Measurements from ENCODE around the gene FAM114A1.

Gene FAM114A1

GRCh38 chr4:38925492-38926413, 58.1 kb downstream of the FAM114A1 start:
- no peak overlapping the region for H3K4me3 ChIP-seq (ENCODE audit: insufficient read length, low read depth)
- no peak for DNase-seq (ENCODE audit: low read depth, low spot score)
- H3K27me3 ChIP-seq (ENCODE audit: insufficient read depth, insufficient read length), result no peaks in the 10 kb centered on the region
- H3K9me3 ChIP-seq (ENCODE audit: insufficient read depth, low read length), result no peaks in the 10 kb centered on the region
- no peak overlapping the region for H3K9ac ChIP-seq (ENCODE audit: insufficient read length, low read depth)
- peaks cover 42% of the 10 kb centered on the region for H3K36me3 ChIP-seq (ENCODE audit: insufficient read depth, insufficient read length, low read length)
- peaks cover 2% of the 10 kb centered on the region for H3K4me1 ChIP-seq (ENCODE audit: insufficient read depth, insufficient read length)
- TF ChIP-seq ZNF274 (IDR thresholded peaks at IDR 0.05; ENCODE audit: low read depth, low read length), result no peak
- no peak for TF ChIP-seq SUZ12 (IDR thresholded peaks at IDR 0.05; ENCODE audit: extremely low read depth, insufficient read depth, insufficient read length)
- TF ChIP-seq YY1 (IDR thresholded peaks at IDR 0.05; ENCODE audit: insufficient read depth, insufficient read length), result no peak

GRCh38 chr4:38926896-38927295, 59.3 kb downstream of the FAM114A1 start:
- Histone ChIP-seq H3K4me1 (ENCODE audit: insufficient read depth, insufficient read length) (peaks cover 2% of the 10 kb centered on the region), H3K9me3 (ENCODE audit: insufficient read depth, low read length) (no peaks in the 10 kb centered on the region), H3K9ac (ENCODE audit: insufficient read length, low read depth) (no peak overlapping the region), H3K27me3 (ENCODE audit: insufficient read depth, insufficient read length) (no peaks in the 10 kb centered on the region), H3K4me3 (ENCODE audit: insufficient read length, low read depth) (no peak overlapping the region), H3K36me3 (ENCODE audit: insufficient read depth, insufficient read length, low read length) (peaks cover 45% of the 10 kb centered on the region)
- TF ChIP-seq YY1 (IDR thresholded peaks at IDR 0.05; ENCODE audit: insufficient read depth, insufficient read length) (no peak), SUZ12 (IDR thresholded peaks at IDR 0.05; ENCODE audit: extremely low read depth, insufficient read depth, insufficient read length) (no peak), ZNF274 (IDR thresholded peaks at IDR 0.05; ENCODE audit: low read depth, low read length) (no peak)
- DNase-seq (ENCODE audit: low read depth, low spot score), result no peak

- Histone ChIP-seq H3K27me3 (ENCODE audit: insufficient read depth, insufficient read length) (no peaks in the 10 kb centered on the region), H3K9me3 (ENCODE audit: insufficient read depth, low read length) (no peaks in the 10 kb centered on the region), H3K9ac (ENCODE audit: insufficient read length, low read depth) (no peak overlapping the region), H3K36me3 (ENCODE audit: insufficient read depth, insufficient read length, low read length) (peaks cover 52% of the 10 kb centered on the region), H3K4me3 (ENCODE audit: insufficient read length, low read depth) (no peak overlapping the region), H3K4me1 (ENCODE audit: insufficient read depth, insufficient read length) (peaks cover 2% of the 10 kb centered on the region)
- TF ChIP-seq YY1 (IDR thresholded peaks at IDR 0.05; ENCODE audit: insufficient read depth, insufficient read length) (no peak), SUZ12 (IDR thresholded peaks at IDR 0.05; ENCODE audit: extremely low read depth, insufficient read depth, insufficient read length) (no peak), ZNF274 (IDR thresholded peaks at IDR 0.05; ENCODE audit: low read depth, low read length) (no peak)
- DNase-seq (ENCODE audit: low read depth, low spot score), result no peak
Measured at GRCh38 chr4:38928568-38928967, 61.0 kb downstream of the FAM114A1 start.

GRCh38 chr4:38928974-38929373, 61.4 kb downstream of the FAM114A1 start:
- TF ChIP-seq YY1 (IDR thresholded peaks at IDR 0.05; ENCODE audit: insufficient read depth, insufficient read length) (no peak), ZNF274 (IDR thresholded peaks at IDR 0.05; ENCODE audit: low read depth, low read length) (no peak), SUZ12 (IDR thresholded peaks at IDR 0.05; ENCODE audit: extremely low read depth, insufficient read depth, insufficient read length) (no peak)
- no peaks in the 10 kb centered on the region for H3K9me3 ChIP-seq (ENCODE audit: insufficient read depth, low read length)
- H3K9ac ChIP-seq (ENCODE audit: insufficient read length, low read depth), result no peak overlapping the region
- no peak for DNase-seq (ENCODE audit: low read depth, low spot score)
- peaks cover 55% of the 10 kb centered on the region for H3K36me3 ChIP-seq (ENCODE audit: insufficient read depth, insufficient read length, low read length)
- no peaks in the 10 kb centered on the region for H3K27me3 ChIP-seq (ENCODE audit: insufficient read depth, insufficient read length)
- H3K4me3 ChIP-seq (ENCODE audit: insufficient read length, low read depth), result no peak overlapping the region
- peaks cover 2% of the 10 kb centered on the region for H3K4me1 ChIP-seq (ENCODE audit: insufficient read depth, insufficient read length)

GRCh38 chr4:38930204-38930603, 62.6 kb downstream of the FAM114A1 start:
- H3K36me3 ChIP-seq (ENCODE audit: insufficient read depth, insufficient read length, low read length), result peaks cover 48% of the 10 kb centered on the region
- no peak overlapping the region for H3K9ac ChIP-seq (ENCODE audit: insufficient read length, low read depth)
- no peak for DNase-seq (ENCODE audit: low read depth, low spot score)
- TF ChIP-seq SUZ12 (IDR thresholded peaks at IDR 0.05; ENCODE audit: extremely low read depth, insufficient read depth, insufficient read length) (no peak), YY1 (IDR thresholded peaks at IDR 0.05; ENCODE audit: insufficient read depth, insufficient read length) (no peak)
- no peaks in the 10 kb centered on the region for H3K27me3 ChIP-seq (ENCODE audit: insufficient read depth, insufficient read length)
- peaks cover 2% of the 10 kb centered on the region for H3K4me1 ChIP-seq (ENCODE audit: insufficient read depth, insufficient read length)
- H3K4me3 ChIP-seq (ENCODE audit: insufficient read length, low read depth), result no peak overlapping the region
- H3K9me3 ChIP-seq (ENCODE audit: insufficient read depth, low read length), result no peaks in the 10 kb centered on the region

- Histone ChIP-seq H3K4me1 (ENCODE audit: insufficient read depth, insufficient read length) (peaks cover 2% of the 10 kb centered on the region), H3K4me3 (ENCODE audit: insufficient read length, low read depth) (no peak overlapping the region), H3K9me3 (ENCODE audit: insufficient read depth, low read length) (no peaks in the 10 kb centered on the region), H3K27me3 (ENCODE audit: insufficient read depth, insufficient read length) (no peaks in the 10 kb centered on the region), H3K9ac (ENCODE audit: insufficient read length, low read depth) (no peak overlapping the region), H3K36me3 (ENCODE audit: insufficient read depth, insufficient read length, low read length) (peaks cover 49% of the 10 kb centered on the region)
- DNase-seq (ENCODE audit: low read depth, low spot score), result no peak
- no peak for TF ChIP-seq SUZ12 (IDR thresholded peaks at IDR 0.05; ENCODE audit: extremely low read depth, insufficient read depth, insufficient read length)
Measured at GRCh38 chr4:38930707-38931106, 63.1 kb downstream of the FAM114A1 start.

GRCh38 chr4:38931125-38931524, 63.5 kb downstream of the FAM114A1 start:
- TF ChIP-seq SUZ12 (IDR thresholded peaks at IDR 0.05; ENCODE audit: extremely low read depth, insufficient read depth, insufficient read length) (no peak), ZNF274 (IDR thresholded peaks at IDR 0.05; ENCODE audit: low read depth, low read length) (no peak), YY1 (IDR thresholded peaks at IDR 0.05; ENCODE audit: insufficient read depth, insufficient read length) (no peak)
- no peaks in the 10 kb centered on the region for H3K27me3 ChIP-seq (ENCODE audit: insufficient read depth, insufficient read length)
- peaks cover 49% of the 10 kb centered on the region for H3K36me3 ChIP-seq (ENCODE audit: insufficient read depth, insufficient read length, low read length)
- no peaks in the 10 kb centered on the region for H3K9me3 ChIP-seq (ENCODE audit: insufficient read depth, low read length)
- H3K9ac ChIP-seq (ENCODE audit: insufficient read length, low read depth), result no peak overlapping the region
- no peak overlapping the region for H3K4me3 ChIP-seq (ENCODE audit: insufficient read length, low read depth)
- H3K4me1 ChIP-seq (ENCODE audit: insufficient read depth, insufficient read length), result peaks cover under 1% of the 10 kb centered on the region
- DNase-seq (ENCODE audit: low read depth, low spot score), result no peak

All from NT2/D1 (cell line).